NCI-H748 treated with DMSO at 0.1 percent for 48 hours (cell line): ENCODE results near the gene KRTAP5-1.

ENCODE experiments used
- DNase-seq: peaks from one replicate; lab custom pipeline; 2025; lab: John Stamatoyannopoulos, UW

Gene KRTAP5-1

DNA sequence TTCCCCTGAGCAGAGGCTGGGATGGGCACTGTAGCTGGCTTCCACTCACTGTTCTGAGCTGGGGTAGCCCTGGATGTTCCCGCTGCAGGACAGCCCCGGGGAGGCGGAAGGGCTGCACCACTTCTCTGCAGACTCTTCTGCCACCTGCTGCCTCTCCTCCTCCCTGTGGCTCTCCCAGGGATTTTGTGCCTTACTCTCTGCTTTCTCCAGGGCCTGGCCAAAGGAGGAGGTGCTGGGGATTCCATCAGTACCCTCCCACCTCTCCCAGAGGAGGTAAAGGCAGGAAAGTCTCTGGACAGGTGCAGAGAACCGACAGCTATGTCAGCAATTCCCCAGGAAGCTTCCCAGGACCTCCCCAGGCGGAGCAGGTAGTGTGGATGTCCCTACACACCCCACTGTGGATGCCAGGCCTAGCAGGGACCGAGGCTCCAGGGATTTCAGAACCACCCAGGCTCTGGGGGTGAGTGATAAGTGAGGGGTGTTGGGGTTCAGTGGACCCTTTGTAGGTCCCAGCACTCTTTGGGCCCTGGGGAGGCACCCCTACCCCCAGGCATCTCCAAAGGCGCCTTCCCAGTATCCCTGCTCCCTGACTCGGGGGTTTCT, 24.3 kb downstream of the KRTAP5-1 start:
- DNase-seq = no peak

DNA sequence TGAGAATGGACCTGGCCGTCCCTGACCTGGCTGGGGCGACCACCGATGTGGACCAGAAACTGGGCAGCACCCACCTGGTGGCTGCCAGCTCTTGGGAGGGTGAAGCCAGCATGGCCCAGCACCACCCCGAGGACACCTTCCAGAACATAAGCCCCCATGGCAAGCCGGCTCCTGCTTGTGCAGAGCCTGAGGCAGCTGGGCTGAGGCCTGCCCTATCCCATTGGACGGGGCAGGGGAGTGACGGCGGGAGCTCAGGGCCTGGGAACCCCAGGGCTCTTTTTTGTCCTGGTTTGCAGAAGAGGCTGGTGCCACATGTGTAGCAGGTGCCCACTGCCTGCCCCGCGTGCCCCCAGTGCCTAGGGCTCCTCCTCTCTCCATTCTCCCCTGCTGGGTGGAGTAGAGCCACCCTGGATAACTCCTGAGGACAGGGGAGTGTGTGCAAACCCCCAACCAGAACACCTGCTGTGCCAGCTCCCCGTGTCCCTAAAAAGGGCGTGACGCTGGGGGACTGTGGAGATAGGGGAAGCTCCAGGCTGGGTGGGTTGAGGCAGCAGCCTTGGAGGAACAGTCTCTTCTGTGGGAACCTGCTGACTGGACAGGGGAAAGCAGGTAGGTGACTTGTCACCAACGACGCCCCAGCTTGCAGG, 25.0 kb downstream of the KRTAP5-1 start:
- no peak for DNase-seq

DNA sequence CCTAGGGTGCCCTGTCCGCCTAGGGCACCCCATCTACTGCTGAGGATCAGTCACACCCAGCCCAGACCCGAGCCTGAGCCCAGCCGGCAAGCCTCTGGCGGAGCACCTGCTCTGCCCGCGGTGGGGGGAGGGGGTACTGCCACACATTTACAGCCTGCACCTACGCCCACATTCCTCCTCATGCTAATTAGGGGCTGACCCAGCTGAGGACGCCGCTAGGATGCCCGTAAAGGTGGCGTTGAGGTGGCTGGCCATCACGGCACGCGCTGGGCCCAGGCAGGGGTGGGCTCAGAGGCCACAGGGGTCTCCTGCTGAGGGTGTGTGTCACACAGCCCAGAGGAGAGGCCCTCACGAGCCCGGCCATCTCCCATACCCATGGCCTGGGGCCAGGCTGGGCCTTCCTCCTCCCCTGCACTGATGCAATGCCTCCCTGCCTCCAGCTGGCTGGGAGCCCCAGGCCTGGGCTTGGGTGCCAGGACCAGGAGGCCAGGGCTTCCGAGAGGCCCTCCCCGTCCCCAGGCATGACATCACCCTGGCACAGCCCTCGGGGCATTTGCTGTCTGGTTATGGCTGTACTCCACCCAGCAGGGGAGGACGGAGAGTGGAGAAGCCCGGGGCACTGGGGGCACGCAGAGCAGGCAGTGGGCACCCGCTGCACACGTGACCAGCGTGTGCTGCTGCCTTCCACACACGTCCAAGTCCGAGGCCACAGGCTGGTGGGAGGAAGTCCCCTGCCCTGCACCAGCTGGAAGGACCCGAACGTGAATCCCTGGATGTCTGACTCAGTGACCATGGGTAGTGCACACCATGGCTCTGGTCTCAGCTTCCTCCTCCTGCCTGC, 25.8 kb downstream of the KRTAP5-1 start:
- DNase-seq = no peak

DNA sequence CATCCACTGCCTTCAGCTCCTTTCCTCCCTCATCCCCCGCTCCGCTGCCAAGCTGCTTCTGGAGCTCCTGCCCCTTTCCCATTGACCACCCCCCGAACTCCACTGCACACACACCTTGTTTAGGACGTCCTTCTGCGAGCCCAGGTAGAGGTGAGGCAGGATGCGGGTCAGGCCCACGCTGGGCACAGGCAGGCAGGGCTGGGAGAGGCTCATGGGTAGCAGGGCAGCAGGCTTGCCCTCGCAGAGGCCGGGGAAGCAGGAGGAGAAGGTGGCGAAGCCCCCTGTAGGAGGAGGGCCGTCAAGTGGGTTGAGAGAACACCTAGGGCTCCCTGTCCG, 26.3 kb downstream of the KRTAP5-1 start:
- no peak for DNase-seq

DNA sequence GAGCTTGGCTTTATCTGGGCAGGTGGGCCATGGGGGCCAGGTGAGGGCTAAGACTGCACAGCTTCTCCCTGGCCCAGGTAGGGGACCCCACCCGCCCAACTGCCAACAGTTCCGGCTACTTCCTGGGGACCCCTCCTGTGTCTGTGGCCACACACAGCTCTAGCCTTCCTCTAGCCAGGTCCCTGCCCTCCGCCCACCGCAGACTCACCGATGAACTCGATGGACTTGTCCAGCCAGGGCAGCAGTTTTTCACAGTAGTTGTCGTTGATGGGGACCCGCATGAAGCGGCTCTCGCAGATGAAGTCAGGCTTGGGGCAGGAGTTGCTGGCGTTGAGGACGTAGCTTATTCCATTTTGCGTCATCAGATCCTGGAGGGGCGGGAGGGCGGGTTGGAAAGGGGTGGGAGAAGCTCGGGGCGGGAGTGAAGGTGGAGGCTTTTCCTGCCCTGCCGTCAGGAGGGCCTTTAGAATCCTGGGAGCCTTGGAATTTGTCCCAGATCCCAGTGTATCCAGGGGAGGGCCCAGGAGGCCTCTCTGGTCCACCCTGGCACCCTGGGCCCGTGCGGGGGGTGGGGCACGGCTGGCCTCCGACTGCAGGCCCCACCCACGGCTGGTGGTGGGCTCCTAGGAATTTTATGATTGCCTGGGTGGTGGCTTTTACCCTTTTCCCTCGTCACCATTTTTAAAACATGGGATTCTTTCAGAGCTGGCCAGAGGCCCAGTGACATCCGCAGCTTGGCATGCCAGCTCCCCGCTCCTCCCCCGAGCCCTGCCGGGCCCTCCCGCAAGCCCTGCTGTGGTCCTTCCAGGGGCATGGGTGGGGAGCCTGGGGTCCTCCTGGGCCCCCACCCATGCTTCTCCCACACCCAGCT, 26.9 kb downstream of the KRTAP5-1 start:
- DNase-seq = no peak

DNA sequence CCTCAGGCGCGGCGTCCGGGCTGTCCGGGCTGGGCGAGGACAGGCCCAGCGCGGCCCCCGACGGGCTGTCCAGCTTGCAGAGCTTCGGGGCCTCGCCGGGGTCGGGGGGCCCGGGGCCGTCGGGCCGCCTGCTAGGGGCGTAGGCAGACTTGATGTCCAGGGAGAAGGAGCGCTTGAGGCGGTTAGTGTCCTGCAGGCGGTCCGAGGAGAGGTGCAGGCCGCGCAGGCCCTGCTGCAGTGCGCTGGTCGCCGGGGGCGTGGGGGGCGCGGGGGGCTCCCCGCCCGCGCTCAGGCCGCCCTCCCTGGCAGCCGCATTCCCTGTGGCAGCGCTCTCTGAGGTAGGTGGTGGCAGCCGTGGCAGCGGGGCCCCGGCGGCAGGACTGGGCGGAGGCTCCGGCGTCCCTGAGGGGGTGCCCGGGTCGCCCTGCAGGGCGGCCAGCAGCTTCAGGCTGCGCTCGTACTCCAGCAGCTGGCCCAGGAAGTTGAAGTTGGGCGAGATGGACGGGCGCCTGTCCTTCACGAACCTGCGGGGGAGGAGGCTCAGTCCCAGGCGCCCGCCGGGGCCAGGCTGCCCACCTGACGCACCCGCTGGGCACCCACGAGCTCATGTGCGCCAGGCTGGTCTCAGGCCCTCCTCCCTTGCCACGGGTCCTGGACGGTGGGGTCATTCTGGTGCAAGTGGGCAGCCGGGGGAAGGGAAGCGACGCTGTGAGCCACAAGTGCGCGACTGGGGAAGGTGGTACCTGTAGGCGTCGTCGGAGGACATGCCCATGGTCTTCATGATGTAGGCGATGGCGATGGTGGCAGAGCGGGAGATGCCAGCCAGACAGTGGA, 27.8 kb downstream of the KRTAP5-1 start:
- DNase-seq = no peak

DNA sequence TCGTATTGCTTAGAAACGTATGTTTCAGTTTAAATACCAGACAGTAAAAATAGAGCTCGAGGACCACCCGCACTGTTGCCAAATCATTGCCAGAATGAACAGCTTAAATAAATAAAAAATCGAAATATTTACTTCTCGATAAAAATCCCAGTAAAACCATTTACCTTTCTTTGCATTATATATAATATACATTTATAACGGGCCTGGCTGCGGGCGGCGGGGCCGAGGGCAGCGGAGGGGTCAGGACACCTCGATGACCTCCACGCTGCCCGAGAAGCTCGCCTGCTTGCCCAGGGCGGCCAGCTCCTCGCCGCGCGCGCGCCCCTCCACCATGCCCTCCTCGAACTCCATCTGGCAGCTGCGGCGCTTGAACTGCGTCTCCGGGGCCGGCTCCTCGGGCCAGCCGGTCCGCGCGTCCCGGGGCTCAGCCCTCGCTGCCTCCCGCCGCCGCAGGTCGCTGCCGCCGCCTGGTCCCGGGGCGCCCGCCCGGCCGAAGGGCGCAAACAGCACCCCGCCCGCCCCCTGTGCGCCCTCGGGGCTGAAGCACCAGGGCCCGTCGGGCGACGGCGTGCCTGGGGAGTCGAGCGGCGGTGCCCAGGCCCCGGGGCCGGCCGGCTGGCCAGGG, 28.7 kb downstream of the KRTAP5-1 start:
- DNase-seq = no peak

DNA sequence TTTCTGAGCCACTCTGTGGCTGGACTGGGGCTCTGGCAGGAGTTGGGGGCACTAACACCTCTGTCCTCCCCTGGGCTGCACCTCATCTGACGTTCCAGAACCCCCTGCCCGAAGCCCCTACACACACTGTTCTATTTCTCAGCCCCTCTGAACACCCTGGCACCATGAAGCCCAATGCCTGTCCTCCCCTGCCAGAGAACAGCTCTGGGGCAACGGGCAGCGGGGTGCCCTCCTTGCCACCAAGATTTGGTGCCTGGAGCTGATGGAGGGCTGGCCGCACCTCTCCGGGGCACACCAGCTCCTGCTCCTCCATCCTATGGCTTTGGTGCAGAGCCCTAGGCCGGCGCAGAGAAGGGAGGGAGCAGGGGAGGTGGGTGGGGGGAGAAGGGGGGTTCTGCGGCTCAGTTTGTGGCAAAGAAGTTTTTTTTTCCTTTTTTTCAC, 29.4 kb downstream of the KRTAP5-1 start:
- DNase-seq = no peak

DNA sequence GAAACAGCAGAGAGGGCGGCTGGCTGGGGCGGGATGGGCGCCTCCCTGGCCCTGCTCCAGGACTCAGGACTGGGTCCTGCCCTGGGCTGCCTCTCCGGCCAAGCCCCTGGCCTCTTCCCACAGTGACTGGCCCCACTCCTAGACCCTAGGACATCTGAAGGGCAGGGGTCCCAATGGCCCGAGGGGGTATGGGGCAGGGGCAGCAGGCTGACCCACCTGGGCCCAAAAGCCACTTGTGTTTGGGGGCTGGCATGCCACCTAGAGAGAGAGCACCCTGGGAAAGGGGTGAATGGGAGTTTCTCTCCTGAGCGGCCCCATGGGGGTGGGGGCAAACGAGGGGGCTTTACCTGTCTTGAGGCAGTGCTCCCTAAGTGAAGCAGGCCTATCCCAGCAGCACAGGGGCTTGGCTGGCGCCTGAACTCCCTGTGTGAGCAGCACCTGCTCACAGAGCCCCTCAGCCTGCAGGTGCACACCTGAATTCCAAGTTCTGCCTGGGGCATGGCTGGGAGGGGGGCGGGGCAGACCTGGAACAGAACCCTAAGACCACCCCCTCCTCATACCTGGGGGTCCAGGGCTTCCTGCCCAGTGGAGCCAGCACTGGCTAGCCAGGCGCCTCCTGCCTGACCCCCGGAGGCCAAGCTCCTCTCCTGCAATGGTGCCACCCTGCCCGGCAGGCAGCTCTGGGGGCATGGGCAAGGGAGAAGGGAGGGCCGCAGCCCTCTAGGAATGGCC, 29.9 kb downstream of the KRTAP5-1 start:
- no peak for DNase-seq

DNA sequence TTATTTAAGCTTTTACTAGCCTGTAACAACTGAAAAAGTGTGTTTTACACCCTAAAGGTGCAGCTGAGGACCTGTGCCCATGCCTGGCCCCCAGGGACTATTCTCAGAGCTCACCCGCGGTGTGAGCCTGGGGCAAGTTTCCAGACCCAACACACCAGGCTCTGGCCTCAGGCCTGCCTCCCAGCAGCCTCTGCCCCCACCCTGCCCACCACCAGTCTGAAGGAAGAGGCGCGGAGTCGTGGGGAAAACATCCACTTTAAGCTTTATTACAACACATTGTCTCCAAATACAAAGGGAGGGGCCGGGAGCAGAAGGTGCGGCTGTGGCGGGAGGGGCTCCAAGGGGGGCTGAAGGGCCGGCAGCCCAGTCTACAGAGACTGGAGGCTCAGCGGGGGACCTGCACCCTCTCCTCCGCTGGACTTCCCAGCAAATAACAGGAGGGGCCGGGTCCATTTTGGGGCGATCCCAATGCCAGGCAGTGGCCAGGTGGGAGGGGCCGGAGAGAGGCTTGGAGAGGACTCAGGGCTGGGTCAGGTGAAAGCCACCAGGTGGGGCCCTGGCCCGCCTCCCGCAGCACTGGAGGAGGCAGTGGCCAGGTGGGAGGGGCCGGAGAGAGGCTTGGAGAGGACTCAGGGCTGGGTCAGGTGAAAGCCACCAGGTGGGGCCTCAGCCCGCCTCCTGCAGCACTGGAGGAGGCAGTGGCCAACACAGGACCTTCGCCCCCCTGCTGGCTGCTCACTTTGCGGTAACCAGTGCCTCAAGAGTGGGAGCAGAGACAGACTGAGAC, 31.1 kb downstream of the KRTAP5-1 start:
- DNase-seq = peak; percentile 19

DNA sequence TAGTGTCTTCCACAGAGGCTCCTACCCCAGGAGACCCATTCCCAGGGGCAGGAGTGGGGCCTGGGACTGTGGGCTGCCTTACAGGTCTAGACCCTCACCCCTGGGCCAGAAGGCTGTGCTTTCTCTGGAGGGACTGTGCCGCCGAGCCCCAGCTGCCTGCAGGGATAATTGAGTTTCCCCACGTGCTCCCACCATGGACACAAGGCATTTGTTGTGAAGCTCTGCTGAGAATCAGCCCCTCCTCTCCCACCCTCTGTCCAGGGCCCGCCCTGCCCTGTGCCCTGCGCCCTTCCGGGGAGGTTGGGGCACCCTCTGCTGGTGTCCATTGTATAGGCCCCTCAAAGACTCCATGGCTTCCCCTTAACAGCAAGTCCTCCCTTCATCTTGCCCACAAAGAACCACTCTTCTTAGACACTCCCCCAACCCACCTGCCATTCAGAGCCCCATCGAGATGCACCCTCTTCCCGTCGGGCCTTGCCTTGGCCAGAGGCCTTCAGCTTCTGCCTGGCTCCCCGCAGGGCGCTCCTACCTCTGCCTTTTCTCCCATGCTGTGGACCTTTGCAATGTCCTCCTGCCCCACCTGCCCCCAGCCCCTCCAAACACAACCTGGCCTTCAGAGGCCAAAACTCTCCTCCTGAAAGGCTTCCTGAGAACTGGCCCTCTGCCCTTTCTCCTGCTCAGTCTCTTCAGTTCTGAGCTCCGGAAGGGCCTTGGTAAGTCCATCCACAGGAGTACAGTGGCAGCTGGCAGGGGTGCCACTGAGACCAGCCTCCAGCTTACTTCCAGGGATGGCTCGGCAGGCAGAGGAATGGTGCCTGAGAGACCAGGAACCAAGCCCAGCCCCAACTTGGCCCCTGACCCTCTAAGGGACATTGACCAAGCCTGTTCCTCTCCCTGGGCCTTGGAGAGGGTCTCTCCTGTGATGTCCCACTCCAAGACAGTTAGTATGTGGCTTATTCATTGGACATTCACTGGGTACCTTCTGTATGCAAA, 35.4 kb downstream of the KRTAP5-1 start:
- DNase-seq = no peak

DNA sequence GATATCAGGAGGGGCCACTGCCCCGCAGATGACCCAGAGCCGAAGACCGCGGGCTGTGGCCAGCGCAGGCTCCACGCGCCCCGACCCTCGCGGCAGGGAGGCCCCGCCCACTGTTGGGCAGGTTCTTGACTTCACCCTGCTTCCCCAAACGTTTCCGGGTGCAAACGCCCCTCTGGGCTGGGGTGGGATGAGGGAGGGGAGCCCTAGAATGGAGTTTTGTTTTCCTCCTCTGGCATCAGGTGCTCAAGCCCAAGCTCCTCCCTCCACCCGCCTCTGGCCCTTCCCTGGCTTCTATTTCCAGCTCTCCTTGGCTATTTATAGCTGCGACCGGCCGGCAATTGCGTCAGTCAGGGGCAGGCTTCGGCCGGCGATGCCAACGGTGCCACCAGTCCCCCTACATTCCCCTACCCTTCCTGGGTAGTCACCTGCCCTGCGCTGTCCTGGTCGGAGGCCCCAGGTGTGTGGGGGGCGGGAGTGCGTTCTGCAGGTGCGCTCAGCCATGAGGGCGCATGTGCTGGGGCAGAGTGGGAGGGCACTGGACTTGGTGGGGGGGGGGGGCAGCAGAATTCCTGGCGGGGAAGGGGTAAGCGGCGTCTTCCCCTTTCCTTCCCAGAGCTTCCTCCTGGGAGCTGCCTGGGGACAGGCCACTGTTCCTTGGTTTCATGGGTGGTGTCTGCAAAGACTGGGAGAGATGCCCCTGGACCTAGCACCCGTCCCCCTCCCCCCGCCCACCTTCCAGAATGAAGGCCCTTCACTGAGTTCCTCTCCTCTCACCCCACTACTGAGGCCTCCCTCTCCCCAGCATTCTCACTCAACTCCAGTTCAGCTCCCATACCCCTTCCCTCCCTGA, 36.6 kb downstream of the KRTAP5-1 start:
- peak; percentile 57 for DNase-seq

DNA sequence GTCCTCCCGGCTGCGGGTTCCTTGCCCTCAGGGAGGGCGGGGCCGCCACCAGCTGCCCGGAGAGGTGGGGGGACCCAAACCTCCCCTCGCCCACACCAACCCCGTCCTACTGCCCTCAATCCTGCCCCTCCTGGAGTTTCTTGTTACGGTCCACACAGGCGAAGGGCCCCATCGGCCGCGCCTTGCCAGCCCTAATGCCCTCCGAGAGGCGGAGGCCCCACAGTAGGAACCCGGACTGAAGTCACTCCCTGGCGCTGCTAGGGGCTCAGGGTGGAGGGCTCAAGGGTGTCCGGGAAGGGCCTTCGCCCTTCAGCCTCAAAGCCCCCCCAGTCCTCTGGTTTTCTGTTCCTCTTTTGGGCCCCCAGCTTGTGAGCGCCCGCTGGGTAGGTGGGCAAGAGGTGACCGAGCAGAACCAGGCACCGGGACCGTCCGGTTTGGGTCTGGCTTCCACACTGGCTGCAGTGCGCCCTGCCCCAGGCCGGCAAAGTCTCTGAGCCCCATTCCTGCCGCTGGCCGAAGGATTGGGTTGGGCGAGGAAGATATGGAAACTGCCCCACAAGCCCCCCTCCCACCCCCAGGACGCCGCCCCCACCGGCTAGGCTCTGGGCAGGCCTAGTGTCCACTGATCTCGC, 37.5 kb downstream of the KRTAP5-1 start:
- DNase-seq = no peak

DNA sequence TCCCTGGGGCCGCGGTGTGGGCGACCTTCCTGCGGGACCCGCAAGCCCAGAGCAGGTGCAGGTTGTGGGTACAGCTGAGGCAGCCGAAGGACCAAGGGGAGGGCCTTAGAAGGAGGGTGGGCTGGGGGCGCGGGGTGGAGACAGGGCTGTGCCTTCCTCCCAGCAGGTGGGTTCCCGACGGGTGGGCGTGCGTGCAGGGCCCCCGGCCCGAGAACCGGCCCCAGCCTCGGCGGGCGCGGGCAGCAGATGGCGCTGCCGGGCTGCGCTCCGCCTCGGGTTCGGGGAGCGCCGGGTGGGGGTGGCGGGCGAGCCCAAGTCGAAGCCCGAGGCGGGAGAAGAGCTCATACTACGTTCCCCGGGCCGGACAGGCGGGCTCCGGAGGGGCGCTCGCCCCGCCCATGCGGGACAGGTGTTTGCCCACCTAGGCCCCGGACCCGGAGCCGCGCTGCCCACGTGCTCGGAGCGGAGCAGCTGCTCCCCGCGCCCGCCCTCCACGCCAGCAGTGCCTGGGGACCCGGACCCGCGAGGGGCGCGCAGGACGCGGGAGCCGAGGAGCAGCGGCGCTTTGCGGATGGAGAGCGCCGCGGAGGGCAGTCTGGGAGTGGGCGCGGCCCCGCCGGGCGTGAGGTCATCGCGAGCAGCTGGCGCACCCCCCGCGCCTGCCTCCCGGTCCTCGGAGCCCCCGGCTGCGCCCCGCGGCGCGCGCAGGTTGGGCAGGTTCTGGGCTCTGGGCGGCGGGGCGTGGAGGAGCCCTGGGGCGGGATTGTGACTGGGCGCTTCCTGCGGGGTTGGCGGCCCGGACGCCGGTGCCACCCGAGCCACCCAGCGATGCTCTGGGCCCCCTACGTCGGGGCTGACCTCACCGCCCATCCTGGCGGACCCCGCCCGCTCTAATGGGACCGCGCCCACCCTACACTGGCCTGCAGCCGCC, 38.3 kb downstream of the KRTAP5-1 start:
- DNase-seq = peak; percentile 76

DNA sequence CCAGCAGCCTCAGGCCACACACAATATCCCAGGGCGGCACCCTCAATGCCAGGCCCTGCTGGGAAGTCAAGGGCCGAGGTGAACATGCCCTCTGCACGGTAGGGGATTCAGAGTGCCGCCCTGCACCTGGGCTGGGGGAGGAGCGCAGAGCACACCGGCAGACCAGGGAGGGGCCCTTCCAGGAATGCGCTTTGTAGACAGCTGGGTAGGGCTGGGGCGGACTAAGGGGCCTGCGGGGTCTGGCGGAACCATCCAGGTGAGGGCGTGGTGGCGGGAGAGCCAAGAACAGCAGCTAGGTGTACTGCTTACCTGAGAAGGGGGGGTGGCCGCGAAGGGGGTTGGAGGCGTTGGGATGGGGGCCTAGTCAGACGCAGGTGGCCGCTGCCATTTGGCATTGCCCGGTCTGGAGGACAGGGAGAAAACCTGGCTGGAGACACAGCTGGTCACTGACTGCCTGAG, 39.0 kb downstream of the KRTAP5-1 start:
- DNase-seq = peak; percentile 28
